ENCODE results near the gene GPR68.
A peak's percentile ranks its signal among the peaks of the same experiment; 100 is the strongest.

DNA sequence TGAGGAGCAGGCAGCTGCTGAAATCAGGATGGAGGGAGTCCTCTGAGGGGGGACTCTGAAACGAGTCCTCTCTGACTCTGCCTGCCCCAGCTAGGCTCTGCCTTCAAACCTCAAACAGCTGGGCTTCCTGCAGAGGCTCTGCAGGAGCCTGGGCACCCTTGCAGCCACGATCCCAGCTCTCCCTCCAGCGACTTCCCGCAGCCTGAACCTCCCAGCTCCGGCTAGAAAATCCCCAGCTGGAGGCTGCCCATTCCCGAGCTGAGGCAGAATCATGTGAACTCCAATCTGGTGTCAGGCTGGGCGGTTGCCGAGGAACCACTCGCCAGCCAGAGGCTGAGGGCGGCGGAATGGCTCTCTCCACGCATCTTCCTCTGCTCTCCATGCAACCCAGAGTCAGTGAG is at the start of gene GPR68:
- no peak for TF ChIP-seq POLR2A (IDR thresholded peaks at IDR 0.05)
- TF ChIP-seq, protein P1, sequence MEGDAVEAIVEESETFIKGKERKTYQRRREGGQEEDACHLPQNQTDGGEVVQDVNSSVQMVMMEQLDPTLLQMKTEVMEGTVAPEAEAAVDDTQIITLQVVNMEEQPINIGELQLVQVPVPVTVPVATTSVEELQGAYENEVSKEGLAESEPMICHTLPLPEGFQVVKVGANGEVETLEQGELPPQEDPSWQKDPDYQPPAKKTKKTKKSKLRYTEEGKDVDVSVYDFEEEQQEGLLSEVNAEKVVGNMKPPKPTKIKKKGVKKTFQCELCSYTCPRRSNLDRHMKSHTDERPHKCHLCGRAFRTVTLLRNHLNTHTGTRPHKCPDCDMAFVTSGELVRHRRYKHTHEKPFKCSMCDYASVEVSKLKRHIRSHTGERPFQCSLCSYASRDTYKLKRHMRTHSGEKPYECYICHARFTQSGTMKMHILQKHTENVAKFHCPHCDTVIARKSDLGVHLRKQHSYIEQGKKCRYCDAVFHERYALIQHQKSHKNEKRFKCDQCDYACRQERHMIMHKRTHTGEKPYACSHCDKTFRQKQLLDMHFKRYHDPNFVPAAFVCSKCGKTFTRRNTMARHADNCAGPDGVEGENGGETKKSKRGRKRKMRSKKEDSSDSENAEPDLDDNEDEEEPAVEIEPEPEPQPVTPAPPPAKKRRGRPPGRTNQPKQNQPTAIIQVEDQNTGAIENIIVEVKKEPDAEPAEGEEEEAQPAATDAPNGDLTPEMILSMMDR (IDR thresholded peaks at IDR 0.05 in 8 of 11, conservative IDR thresholded peaks at IDR 0.05 in 3 of 11), result no peak
- peak in 1 of 3 donors; percentile 5 for TF ChIP-seq POLR2AphosphoS5 (IDR thresholded peaks at IDR 0.05)
